Epithelial cell of esophagus (primary cell): ENCODE data around the gene MOCS1.

Source experiments
- DNase-seq: peaks from one replicate; pipeline ENCODE4 v3.0.0; 2010; ENCODE audit warnings: low read depth
- H3K4me3 ChIP-seq: 2 replicates; pipeline ENCODE4 v1.5.1; 2011; ENCODE audit warnings: mild to moderate bottlenecking, low read length, control low read depth
- TF ChIP-seq, protein P1 (sequence below): IDR thresholded peaks from 2 replicates; pipeline ENCODE4 v1.5.1; 2011; ENCODE audit warnings: low read depth, mild to moderate bottlenecking, low read length, control low read depth, inconsistent platforms; ENCODE audit not compliant: insufficient read depth; ENCODE audit errors: missing control alignments

The MOCS1 gene

DNA sequence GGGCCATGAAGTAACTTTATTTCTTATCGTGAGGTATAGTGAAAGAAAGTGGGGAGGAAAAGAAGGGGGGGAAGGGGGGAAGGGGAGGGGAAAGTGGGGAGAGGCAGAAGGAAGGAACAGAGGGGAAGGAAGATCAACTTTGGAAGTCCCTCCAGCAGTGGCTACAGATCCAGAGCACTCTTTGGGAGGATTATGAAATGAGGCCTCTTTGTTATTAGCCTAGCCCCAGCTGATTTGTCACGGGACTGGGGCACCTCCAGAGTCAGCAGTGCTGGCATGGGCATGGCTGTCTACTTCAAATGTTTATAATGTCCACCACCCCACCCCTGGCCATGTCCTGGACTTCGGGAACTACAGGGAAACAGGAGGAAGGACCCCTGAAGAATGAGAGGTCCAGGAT is 7.6 kb downstream of the MOCS1 start:
- no peak for DNase-seq
- TF ChIP-seq, protein P1, sequence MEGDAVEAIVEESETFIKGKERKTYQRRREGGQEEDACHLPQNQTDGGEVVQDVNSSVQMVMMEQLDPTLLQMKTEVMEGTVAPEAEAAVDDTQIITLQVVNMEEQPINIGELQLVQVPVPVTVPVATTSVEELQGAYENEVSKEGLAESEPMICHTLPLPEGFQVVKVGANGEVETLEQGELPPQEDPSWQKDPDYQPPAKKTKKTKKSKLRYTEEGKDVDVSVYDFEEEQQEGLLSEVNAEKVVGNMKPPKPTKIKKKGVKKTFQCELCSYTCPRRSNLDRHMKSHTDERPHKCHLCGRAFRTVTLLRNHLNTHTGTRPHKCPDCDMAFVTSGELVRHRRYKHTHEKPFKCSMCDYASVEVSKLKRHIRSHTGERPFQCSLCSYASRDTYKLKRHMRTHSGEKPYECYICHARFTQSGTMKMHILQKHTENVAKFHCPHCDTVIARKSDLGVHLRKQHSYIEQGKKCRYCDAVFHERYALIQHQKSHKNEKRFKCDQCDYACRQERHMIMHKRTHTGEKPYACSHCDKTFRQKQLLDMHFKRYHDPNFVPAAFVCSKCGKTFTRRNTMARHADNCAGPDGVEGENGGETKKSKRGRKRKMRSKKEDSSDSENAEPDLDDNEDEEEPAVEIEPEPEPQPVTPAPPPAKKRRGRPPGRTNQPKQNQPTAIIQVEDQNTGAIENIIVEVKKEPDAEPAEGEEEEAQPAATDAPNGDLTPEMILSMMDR = no peak
- no peak overlapping the region for H3K4me3 ChIP-seq

GRCh38 chr6:39925931-39926290 is 8.4 kb downstream of the MOCS1 start:
- no peak for DNase-seq
- no peak overlapping the region for H3K4me3 ChIP-seq
- TF ChIP-seq, protein P1 = no peak

GRCh38 chr6:39925191-39925930 is 8.9 kb downstream of the MOCS1 start:
- TF ChIP-seq, protein P1 = no peak
- DNase-seq = no peak

DNA sequence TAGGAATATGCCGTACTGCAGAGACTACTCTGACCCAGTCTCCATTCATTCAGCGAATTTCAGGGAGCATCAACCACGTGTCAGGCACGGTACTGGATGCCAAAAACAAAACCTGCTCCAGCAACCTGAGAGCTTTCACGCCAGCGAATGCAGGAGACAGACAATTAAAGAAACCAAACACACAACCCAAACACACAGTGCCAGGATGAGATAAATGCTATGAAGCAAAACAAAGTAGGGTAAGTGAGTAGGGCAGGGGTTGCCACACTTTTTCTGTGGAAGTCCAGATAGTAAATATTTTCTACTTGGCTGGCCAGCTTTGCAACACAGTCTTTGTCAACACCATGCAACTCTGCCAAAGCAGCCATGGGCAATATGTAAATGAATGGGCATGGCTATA is 10.0 kb downstream of the MOCS1 start:
- no peak overlapping the region for H3K4me3 ChIP-seq
- DNase-seq = no peak
- TF ChIP-seq, protein P1 = no peak

More at GRCh38 chr6:39925191-39925930, 8.9 kb downstream of the MOCS1 start:
- no peak overlapping the region for H3K4me3 ChIP-seq

- H3K4me3 ChIP-seq = no peak overlapping the region
- TF ChIP-seq, protein P1 = no peak
- DNase-seq = no peak
Measured at GRCh38 chr6:39923861-39924260, 10.4 kb downstream of the MOCS1 start.

DNA sequence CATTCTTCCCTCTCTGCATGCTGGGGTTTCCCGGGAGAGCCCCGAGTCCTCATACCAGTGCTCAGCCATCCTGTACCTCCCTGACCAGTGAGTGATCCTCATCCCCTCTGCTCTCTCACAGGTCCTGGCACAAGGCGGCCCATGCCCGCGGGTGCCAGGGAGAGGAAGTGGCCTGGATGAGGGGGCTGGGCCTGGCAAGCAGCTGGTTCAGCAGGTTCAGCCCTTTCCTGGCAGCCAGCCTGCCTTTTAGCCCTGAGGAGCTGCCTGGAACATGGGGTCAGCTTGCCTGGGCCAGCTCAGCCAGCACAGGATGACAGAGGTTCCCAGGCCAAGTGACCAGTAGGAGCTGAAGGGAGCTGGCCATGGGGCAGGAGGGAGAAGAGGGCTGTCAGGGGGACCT is 10.9 kb downstream of the MOCS1 start:
- TF ChIP-seq, protein P1 = no peak
- DNase-seq = peak; percentile 19
- H3K4me3 ChIP-seq = no peak overlapping the region

DNA sequence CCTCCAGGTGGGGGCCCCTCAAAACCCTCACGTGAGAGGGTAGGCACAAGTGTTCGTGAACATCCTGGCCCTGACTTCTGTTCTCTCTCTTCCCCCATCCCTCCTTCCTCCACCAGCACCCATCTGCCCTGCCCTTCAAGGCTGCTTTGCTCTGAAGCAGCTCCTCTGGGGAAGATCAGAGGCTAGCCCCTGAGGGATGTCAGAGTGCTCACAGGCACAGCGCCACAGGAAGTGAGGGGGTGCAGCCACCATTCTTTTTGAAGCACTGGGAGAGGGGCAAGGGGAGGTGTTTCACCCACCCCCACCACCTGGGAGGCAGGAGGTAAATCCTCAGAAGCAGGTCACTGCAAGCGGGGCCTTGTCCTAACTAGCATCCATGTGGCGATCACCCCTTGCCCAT is 11.4 kb downstream of the MOCS1 start:
- TF ChIP-seq, protein P1 = no peak
- DNase-seq = no peak

More for the DNA sequence above, 11.4 kb downstream of the MOCS1 start:
- no peak overlapping the region for H3K4me3 ChIP-seq
